ENCODE measurements around the gene NR2E3.

The NR2E3 gene

GRCh38 chr15:71810256-71811035 is at the start of gene NR2E3:
NR2E3 (plus strand) TSS chr15:71810554; CDS start chr15:71810744, 190 bp downstream.
- no peak for DNase-seq (ENCODE audit: low spot score)

DNA sequence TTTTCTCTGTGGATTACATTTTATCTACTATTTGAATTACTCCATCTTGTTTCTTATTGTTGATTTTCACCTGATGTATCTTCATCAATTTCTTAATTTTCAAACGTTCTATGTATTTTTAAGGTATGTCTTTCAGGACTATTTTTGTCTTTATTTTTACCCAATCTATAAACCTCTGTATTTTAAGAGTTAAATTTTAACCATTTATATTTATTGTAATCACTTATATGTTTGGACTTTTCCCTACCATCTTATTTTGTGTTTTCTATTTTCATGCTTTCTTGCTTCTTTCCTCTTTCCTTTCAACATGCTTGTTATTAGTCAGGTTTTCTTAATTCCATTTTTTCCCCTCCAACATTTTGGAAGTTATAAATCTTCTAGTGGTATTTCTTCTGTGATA is 49.5 kb upstream of the NR2E3 start:
- no peak for DNase-seq (ENCODE audit: low spot score)

GRCh38 chr15:71761649-71762048 is 48.7 kb upstream of the NR2E3 start:
- DNase-seq (ENCODE audit: low spot score), result peak; percentile 64

- DNase-seq (ENCODE audit: low spot score), result no peak
Observed at GRCh38 chr15:71768184-71768583, 42.2 kb upstream of the NR2E3 start.

GRCh38 chr15:71773206-71773859 is 37.0 kb upstream of the NR2E3 start:
- DNase-seq (ENCODE audit: low spot score), result no peak

DNA sequence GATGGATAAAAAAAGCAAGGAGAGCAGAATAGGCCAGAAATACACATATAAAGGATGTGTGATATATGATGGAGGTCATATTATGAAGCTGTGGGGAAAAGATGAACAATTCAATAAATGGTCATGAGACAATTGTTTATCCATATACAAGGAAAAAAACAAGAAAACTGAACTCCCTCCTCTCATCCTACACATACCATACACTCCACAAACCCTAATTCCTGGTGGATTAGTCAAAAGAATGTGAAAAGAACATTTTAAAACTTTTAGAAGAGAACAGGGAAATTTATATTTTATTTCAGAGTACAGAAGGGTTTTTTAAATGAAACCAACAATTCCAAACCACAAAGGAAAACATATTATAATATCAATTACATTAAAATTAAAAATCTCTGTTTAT is 34.5 kb upstream of the NR2E3 start:
- DNase-seq (ENCODE audit: low spot score), result no peak

DNA sequence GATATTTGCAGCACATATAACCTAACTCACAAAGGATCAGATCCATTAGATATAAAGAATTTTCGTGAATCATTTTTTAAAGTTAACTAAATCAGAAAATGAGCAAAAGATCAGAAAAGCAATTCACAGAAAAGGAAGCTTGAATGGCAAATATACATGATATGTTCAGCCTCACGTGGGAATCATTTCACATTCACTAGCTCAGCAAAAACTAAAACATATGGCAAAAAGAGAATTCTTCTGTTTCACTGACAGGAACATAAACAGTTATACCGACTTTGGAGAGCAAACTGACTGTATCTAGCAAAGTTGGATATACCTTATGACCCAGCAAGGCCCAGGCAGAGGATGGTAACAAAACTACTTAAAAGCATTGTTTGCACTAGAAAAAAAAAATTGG is 34.0 kb upstream of the NR2E3 start:
- no peak for DNase-seq (ENCODE audit: low spot score)

DNA sequence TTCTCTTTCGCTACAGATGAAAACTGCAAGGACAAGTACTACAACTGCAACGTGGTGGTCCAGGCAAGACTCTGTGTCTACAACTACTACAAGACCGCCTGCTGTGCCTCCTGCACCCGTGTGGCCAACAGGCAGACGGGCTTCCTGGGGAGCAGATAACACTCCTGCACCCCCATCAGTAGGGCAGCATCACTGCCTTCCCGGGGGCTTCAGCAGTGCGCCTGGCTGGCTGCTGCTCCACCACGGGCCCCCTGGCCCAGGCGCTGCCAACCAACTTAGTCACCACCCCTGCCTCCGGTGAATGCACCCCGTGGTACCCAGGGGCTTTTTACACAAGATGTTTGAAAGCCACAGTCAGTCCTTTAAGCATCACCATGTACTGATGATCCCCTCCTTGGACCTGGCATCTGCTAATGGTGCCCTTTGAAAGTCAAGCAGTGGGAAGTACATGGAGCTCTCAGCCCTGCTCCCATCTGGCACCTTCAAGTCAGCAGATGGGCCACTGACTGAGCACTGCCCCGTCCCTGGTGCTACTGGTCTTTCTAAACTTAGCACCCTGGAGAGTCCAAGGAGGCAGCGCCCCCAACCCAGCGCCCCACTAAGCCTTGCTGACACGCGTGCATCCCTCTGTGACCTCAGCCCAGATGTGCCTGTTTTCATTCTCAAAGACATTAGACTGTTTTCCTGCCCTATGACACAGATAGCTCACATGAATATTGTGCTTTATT is 33.0 kb upstream of the NR2E3 start:
- no peak for DNase-seq (ENCODE audit: low spot score)

DNA sequence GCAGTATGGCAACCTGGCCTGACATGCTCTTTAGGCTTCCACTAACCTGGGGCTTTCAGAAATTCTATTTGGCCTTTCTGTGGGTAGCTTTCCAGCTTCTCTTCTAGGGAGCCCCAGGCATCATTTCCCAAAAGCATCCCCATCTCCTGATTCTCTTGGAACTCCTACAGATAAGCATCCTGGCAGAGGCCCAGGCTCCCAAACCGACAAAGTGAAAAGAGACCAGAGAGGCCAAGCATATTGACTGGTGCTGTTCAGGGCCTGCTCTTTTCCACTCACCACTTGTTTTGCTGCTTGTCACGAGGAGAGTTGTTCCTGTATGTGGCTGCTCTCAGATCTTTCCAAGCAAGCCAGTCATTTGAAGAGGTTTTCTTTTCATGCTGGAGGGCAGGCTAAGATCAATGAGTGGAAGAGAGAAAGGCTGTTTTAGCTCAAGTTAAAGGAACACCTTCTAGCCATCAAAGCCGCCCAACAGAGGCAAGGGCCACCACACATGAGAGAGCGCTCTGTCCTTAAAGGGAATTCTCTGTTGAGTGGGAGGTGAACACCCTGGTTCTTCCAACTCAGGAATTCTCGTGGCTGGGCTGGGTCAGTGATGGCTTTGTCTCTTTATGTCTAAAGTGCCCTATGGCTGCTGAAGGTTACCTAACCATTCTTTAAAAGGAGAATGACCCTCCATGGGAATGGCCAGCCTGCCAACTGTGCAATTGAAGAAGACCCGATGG is 31.1 kb upstream of the NR2E3 start:
- DNase-seq (ENCODE audit: low spot score), result no peak

- DNase-seq (ENCODE audit: low spot score), result peak; percentile 54
Observed at GRCh38 chr15:71780115-71780976, 30.0 kb upstream of the NR2E3 start.

DNA sequence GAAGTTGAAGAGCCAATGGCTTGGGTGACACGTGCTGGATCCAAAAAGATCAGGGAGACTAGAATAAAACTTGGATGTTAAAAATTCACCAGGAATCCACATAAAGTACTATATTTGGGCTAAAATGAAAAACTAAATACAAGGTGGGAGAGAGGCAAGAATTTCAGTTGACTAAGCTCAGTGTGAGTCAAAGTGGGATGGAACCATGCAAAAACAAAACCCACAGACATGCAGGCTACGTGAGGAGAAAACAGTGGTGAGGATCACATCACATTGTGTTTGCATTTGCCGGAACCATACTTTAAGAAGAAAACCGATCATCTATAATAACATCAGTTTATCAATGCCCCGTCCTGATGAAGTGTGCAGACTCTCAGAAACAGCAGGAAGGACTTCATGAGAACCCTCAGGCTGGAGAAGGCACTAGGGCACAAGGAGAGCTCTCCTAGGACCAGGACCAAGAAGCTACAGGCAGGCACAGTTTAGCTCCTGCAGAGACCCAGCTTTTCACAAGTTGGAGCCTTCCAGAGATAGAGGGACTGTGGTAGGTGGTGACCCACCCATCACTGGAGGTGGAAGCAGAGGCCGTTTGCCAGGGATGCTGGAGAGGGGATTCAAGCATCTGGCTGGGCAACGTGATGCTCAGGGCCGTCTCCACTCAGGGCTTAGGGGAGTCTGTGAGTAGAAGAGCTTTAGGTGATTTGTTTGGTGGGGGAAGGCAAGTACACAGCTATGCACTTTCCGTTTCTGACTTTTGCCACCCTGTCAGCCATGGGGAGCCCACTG is 29.0 kb upstream of the NR2E3 start:
- no peak for DNase-seq (ENCODE audit: low spot score)

GRCh38 chr15:71781965-71782265 is 28.4 kb upstream of the NR2E3 start:
- DNase-seq (ENCODE audit: low spot score), result no peak

DNA sequence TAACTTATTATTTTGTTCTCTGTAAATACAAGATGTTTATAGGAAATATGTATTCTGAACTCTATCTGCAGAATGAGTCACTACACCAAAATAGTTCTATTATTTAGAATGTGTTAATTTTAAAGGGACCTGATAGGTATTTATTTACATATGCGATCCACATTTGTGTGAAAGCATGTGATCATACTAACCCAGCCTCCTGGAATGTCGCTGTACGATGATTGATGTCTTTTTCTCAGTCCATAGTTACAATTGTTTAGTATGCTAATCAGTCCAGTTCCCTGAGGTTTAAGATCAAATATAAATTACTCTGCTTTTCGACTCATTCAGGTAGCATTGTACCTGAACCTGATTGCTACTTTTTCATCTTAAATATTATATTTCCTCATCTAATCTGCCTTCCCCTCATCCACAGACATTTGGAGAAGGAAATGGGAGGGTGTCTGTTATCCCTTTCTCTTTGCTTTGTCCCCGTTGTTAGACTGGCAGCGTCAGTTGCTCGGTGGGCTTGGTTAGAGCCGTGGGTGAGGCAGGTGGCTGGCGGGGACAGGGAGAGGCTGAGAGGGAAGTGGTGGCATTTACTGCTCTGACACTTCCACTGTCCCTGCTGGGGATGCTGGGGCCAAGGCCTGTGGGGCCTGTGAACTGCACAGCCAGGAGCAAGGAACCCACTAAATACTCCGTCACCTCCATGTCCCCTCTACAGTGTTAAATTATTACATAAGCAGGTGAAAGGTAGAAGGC is 27.8 kb upstream of the NR2E3 start:
- DNase-seq (ENCODE audit: low spot score), result no peak

DNA sequence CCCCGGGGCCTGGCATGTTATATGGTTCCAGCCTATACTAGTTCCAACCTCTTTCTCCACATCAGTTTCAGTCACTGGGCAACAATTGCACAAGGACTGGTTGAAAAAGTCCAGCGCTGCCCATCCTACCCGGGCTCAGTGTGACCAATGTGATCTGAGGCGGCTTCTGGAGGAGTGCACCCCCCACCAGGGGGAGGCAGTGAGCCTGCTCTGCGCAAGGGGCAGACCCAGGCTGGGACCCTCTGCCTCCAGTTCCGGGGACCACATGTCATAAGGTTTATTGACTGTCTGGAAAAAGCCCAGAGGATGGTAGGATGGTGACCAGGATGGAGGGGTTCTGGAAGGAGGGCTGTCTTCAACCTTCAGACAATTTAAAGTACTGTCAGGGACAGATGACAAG is 25.6 kb upstream of the NR2E3 start:
- no peak for DNase-seq (ENCODE audit: low spot score)

GRCh38 chr15:71785996-71786395 is 24.4 kb upstream of the NR2E3 start:
- DNase-seq (ENCODE audit: low spot score), result no peak

DNA sequence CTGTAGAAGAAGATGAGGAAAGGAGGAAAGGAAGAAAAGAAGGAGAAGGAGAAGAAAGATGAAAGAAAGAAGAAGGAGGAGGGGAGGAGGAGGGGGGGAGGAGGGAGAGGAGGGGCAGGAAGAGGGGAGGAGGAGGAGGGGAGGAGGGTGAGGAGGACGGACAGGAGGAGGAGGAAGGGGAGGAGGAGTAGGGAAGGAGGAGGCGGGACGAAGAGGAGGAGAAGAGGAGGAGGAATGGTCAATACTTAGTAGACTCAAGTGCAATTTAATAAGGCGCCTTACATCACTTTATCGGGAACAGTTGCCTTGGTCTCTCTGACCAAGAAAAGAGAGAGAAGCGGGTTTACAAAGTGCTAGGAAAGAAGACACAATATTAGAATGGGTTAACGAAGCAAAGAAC is 23.7 kb upstream of the NR2E3 start:
- no peak for DNase-seq (ENCODE audit: low spot score)

DNA sequence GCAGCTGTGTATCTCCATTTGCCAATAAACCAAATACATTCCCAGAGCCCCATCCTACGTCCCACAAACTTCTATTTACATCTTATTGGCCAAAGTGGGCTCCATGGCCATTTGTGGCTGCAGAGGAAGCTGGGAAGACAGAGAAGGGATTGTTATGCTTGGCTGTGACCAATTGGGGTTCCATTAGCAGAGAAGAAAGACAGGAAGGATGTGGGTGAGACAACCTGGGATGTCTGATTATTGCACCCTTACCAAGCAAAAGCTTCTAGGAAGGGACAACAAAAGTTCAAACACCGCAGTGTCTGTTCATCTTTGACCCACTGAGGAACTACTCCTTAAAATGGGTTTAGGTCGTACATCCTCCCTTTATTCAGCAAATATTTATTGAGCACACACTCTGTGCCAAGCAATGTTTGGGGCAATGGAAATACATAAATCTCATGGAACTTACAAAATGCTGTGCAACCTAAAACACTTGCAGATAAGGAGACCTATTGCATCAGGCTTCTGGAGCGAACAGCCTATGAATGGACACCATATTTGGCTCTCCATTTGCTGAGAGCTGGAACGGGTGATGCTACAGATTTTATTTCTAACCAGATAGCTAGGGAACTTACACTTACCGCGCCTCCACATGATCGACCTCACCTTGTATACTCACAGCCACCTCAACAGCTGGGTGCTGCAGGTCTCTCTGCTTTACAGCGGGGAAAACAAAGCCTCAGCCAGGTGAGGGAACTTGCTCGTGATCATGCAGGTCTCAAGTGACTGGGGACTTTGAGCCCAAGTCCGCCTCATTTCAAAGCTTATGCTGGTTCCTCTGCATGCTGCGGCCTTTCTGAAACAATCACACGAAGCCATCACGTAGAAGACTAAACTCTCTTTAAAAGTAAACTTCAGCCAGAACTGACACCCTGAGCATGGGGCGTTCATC is 21.4 kb upstream of the NR2E3 start:
- no peak for DNase-seq (ENCODE audit: low spot score)

GRCh38 chr15:71789616-71790015 is 20.7 kb upstream of the NR2E3 start:
- no peak for DNase-seq (ENCODE audit: low spot score)

GRCh38 chr15:71790081-71790480 is 20.3 kb upstream of the NR2E3 start:
- DNase-seq (ENCODE audit: low spot score), result no peak

Data from hepatic stellate cell (primary cell).